Activated CD8-positive, alpha-beta memory T cell treated with anti-CD3 and anti-CD28 coated beads, Interleukin-2, amount 50 U/mL, for 1 hour (primary cell): ENCODE data around the gene BBIP1.
"Not testable (repeated sequence)": the region's sequence is repeated elsewhere in the genome, so short reads cannot be mapped to it uniquely, and the experiment has no call there.

Experiments used
- DNase-seq: peaks from one replicate; pipeline ENCODE4 v3.0.0-alpha.2; 2020; ENCODE audit errors: extremely low read depth

Gene BBIP1

DNA sequence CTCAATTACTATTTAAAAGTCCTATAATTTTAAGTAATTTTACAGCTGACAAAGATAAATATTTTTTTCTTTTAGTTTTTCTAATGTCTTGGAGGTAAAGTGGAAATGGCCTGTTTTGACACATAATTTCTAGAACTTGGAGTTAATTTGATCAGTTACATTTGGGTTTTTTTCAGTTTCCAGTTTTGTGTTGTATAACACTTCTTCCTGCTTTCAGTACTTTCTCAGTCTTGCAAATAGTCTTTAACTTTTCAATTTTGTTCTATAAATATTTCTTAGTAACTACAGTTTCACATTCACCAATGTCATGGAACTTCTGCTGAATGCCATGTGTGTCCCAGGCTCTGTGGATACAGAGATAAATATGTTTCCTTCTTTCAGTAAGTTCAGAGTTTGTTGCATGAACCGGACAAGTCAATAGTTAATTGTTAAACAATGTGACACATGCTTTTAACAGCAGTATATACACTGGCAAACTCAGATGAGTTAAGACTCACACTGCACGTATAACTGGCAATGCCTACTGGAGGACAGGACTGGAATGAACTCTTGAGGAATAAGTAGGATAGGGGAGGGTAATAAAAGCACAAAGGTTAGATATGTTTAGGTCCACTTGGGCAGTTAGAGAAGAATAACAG is 5.0 kb upstream of the BBIP1 start:
- no peak for DNase-seq

DNA sequence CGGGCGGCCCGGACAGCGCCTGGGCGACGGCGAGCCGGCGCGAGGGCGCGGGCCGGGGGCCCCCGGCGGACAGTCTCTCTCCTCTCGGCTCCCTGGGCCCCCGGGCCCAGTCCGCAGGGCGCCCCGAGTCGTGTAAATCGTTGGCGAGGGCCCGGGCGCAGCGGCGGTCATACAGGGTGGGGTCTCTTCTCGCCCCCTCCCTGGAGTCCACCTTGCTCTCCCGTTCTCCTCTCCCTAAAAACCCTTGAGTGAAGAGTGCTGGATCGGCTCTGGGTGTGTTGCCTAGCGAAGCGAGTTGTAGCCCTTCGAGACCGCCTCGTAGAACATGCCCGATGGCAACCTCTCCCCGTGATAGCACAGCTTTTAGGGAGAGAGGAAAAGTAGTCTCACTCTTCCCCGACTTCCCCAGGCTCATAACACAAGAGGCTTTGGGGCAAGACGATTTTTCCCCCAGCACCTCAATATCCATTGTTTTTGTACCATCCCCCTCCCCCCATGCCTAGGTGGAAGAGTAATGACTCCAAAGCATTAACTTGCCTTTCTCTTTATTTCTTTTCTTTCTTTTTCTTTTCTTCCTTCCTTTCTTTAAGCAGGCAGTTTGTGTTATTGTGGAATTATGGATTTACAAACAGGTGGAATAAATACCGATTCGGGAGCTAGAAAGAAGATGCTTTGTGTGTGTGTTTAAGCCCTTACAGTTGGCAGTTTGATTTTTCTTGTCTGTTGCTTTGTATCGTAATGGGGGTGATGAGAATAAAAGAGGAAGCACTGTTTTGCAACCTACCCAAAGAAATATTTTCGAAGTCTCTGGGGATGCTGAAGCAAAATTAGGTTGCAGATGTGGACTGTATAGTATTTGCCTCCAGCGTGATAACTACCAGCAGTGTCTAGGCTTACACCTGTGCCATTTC is 1.2 kb upstream of the BBIP1 start:
- DNase-seq: no peak

DNA sequence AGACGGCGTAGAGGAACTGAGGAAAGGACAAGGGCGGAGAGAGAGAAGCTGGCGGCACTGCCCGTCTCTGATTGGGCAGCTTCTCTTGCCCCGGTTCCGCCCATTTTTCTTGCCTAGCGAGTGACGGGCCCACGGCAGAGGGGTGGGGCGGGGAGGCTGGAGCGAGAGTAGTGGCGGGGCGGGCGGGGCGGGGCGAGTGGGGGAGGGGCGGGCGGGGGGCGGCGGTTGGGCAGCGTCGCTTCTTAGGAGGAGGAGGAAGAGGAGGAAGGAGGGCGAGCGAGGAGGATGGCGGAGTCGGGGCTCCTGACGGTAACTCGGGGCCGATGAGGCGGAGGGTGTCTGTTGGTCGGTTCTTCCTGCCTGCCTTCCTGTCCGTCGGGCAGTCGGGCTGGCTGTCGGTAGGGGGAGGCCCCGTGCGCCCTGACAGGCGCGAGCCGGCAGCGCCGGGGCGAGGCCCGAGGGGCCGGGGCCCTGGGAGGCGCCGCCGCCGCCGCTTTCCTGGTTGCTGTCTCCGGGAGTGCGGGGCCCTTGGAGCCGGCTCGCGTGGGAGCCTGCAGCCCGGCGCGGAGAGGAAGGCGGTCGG is 460 bp upstream of the BBIP1 start, which contains the start of gene SHOC2:
TSS of gene SHOC2 (plus strand) at position 256 of the 583 bp plus-strand sequence. CDS start 44,755 bp downstream, outside the sequence.
- DNase-seq: peak; percentile 99

DNA sequence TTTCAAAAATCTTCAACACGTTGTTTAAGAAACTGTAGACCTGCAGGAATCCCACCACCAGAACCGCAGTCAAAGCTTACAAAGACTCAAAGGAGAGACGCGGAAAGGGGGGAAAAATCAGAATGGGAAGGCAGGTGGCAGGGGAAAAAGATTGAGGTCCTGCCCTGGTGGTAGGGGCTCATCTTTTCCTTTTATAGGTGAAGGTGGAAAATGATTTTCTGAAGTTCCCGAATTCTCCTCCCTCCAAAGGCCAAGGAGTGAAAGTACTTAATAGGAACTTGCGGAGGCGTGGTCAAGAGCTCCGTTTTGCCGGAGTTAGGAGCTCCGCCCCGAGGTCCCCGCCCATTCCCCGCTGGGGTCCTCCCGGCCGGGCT is 724 bp downstream of the BBIP1 start:
- peak; percentile 55 for DNase-seq

DNA sequence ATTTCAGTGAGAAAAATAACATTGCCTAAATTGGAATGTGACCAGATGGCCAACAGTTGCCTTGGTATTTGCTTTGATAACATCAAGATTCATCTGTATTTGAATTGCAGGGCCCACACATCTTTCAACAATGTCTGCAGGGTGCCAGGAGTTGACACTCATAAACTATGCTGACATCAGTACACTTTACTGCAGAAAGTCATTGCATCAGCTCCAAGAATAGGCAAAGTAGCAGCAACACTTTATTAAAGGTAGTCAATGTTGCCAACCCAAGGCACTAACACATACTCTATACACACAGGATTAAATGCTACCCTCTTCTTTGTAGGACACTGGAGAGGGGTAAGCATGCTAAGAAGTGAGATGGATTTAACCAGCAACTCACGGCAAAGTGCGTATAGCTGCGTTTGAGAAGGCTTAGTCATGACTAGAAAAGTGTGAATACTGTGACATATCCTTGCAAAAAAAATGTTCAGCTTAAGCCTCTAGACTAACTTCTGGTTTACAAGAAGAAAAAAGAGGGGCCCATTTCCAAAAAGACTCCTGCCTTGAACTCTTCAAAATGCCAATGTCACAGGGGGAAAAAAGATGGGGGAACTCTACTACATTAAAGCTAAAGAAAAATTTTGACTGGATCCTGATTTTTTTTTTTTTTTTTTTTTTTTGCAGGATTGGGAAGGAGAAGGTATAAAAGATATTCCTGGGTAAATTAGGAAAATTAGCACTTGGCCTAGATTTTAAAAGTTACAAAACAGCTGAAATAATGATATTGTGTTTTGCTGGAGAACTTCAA is 2.2 kb downstream of the BBIP1 start:
- no peak for DNase-seq

DNA sequence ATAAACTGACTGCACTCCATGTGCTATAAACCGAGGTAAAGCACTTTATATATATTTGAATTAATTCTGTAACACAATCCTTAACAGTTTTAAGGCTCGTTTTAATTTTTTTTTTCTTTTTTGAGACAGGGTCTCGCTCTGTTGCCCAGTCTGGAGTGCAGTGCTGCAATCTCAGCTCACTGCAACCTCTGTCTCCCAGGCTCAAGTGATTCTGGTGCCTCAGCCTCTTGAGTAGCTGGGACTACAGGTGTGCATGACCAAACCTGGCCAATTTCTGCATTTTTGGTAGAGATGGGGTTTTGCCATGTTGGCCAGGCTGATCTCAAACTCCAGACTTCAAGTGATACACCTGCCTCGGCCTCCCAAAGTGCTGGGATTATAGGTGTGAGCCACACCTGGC is 3.4 kb downstream of the BBIP1 start:
- DNase-seq: not testable (repeated sequence)

DNA sequence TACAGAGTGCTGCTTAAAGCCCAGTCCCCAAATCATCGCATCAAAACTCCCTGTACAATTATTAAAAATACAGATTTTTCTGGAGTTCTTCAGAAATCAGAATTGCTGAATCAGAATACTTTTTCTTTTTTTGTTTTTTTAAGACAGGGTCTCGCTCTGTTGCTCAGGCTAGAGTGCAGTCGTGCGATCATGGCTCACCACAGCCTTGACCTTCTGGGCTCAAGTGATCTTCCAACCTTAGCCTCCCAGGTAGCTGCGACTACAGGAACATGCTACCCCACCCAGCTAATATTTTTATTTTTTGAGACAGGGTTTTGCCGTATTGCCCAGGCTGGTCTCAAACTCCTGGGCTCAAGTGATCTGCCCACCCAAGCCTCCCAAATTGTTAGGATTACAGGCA is 3.9 kb downstream of the BBIP1 start:
- no peak for DNase-seq

DNA sequence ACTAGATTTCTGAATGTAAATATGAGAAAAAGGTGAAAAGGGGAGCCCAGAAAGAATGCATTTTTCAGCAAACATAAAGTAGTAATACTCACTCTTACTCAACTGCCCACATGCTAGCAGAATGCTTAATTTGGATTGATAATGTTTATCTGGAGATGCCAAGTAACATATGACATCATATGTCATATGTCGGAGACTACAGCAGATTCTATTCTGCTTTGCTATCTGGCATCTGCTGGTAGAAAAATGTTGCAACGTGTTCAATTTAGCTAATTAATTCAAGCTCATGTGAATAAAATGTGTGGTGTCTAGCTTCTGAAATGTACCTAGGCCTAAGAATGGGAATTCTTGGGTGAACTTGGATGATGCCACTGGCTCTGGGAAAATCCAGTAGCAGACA is 4.5 kb downstream of the BBIP1 start:
- DNase-seq: no peak

DNA sequence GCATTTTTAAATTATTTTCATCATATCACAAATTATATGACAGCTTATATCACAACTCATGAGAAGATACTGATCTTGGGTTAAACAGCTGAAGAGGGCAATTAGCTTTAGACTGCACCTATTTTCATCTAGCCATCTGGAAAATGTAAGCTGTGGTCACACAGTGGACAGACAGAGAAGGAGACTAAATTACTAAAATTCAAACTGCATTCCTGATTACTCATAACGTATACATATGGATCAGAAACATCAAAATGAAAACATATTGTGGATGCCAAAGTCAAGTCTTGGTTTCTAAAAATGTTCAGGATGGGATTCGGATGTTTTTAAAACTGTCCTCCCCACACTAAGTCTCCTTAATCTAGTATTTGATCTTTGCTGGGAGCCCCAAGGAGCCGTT is 6.6 kb downstream of the BBIP1 start:
- no peak for DNase-seq

DNA sequence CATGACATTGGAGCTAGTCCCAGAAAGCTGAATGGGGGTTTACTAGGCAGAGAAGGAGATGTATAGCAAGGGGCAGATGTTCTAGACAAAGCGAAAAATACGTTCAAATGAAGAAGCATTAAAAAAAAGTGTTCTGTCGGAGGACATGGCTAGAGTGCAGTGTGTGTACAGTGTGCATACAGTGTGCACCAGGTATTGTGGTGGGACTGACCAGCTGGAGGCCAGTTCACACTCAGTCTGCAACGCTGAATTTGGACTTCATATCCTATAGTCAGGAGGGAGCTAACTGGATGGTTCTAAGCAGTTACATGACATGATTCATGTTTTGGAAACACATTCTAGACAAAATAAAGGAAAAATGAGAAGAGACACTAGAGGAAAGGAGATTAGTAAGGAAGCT is 8.8 kb downstream of the BBIP1 start:
- DNase-seq: no peak

DNA sequence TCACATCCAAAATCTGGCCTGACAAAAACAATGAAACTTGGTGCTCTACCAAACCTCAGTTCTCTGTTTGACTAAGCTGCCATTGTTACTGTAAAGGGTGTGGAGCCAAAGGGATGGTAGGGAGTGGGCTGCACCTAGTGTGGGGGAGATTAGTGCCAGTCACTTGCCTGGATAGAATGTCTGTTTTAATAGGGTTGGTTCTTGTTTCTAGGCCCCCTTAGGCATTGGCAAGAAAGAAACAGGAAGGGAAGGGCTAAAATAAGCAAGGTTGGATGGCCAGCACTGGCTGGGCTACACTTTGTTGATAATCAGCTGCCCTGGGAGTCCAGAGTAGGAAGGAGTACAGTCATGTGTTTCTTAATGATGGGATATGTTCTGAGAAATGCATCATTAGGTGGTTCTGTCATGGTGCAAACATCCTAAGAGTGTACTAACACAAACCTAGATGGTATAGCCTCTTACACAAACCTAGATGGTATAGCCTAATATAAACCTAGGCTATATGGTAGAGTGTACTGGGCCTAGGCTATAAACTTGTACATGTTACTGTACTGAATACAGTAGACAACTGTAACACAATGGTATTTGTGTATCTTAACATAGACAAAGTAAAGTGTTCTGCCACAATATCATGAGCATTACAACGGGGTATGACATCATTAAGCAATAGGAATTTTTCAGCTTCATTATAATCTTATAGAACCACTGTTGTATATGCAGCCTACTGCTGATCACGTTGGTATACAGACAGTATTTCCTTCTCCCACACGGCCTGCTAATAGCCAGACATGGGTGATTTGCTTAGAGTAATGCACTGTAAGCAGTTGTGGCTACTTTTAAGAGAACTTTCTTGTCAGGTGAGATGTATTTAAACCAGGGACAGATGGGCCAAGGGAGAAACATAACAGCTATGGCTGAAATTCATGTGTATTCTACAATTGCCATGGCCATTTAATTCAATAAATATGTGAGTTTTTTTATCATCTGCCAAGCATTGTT is 15.4 kb downstream of the BBIP1 start:
- no peak for DNase-seq

DNA sequence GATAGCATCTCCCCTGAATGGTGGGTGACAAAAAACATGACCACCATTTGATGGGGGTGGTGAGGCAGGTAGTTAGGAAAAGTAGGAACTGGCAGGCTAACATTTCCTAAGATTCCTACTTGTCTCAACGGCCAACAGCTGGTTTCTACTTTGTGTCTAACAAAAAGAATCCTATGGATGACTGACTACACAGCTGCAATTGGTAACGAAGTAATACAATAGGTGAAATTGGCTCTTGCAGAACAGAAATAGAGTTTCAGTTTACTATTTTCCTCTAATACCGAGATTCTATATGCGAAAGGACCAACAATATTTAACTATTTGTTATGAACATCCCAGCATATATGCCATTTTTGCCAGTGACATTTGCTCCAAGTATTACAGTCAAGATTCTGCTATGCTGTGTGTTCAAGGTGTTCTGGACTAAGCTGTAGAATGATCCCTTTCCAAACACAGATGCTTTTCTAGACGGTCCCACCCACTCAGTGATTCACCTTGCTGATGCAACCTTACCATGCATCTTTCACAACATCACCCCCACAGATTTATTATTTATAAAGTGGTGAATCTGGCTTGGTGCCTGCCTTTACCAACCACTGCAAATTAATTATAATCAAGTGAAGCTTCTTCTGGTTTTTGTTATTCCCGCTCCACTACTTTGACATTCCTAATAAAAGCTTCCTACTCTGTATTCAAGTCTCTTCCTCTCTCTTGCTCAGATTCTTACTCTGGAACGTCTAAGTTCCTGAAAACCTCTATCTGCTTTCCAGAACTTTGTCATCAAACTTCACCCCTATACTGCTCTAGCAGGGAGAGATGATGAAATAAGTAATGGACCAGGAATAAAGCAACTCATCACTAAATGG is 16.8 kb downstream of the BBIP1 start:
- no peak for DNase-seq

DNA sequence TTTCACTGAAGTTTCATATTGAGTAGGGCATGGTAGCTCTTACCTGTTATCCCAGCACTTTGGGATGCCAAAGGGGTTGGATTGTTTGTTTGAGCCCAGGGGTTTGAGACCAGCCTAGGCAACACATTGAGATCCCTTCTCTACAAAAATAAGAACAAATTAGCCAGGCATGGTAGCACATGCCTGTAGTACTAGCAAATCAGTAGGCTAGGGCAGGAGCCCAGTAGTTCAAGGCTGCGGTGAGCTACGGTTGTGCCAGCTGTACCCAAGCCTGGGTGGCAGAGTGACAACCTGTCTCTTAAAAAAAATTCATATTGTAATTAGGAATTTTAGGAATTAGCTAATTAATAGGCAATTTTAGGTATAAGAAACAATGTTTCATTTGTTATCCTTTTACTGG is 18.0 kb downstream of the BBIP1 start:
- no peak for DNase-seq

DNA sequence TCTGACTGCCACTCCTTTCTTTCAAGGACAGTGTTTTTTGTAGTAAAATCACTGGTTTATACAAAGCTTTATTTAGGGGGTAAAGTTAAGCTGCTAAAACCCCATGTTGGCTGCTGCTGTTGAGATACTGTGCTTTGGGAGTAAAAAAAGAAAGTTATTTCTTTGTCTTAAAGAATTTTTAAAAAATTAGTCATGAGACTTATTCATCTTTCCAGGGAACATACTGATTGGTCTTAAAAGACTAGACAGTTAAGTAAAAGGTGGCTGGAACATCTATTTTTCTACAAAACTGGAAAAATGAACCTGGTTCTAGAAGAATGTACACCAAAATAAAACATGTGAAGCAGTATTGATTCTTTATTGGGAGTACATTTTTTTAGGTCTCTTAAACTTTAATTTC is 20.6 kb downstream of the BBIP1 start:
- no peak for DNase-seq

DNA sequence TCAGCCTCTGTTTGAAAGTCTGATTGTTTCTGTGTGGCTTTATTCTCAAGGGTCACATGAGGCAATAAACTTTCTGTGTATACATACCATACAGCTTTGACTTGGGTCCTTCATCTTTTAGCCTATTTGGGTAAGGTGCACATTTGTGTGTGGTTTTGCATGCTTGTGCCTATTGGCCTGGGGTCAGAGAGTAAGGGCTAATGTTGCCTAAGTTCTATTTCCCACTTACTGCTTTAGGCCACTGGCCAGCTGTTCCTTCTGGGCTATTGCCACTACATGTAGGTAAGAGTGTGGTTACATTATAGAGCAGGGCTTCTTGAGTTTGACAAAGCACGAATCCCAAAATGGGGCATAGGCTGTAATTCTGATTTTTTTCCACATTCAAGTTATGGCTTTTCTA is 21.8 kb downstream of the BBIP1 start:
- no peak for DNase-seq

DNA sequence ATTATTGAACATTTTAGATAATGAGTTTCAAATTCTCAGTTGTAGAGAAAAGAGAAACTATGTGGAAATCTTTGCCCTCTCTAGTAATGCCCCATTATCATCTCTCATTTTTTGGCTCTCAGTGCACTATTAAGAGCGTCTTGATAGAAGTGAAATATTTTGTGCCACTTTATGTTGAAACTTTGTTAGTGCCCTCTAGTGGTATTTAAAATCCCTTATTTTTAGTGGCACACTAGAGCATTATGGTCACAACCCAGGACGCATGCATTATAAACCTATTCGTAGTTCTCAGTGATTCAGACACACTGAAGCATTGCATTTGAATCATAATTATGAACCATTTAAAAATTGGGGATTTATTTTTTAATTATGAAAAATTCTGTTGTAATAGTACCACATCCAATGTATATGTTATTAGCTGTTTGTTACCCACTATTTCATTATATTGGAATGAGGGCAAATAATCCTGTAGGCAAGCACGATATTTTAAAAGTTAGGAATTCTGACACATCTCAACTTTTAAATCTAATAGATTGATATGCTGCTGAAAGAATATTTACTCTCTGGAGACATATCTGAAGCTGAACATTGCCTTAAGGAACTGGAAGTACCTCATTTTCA is 25.3 kb downstream of the BBIP1 start:
- no peak for DNase-seq

DNA sequence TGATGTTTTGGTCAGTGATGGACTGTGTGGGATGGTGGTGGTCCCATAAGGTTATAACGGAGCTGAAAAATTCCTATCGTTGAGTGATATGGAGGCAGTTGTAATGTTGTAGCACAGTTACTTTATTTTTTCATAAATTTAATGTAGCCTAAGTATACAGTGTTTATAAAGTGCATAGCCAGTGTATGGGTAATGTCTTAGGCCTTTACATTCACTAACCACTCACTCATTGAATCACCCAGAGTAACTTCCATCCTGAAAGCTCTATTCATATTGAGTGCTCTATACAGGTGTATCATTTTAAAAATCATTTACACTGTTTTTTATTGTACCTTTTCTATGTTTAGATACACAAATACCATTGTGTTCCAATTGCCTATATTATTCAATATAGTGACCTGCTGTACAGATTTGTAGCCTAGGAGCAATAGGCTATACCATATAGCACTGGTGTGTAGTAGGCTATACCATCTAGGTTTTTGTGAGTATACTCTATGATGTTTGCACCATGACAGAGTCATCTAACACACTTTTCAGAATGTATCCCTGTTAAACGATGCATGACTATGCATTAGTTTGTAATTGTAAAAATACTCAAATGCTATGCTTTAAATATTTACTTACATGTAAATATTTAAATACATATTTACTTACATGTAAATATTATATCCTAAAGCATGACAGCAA is 26.2 kb downstream of the BBIP1 start:
- DNase-seq: no peak

DNA sequence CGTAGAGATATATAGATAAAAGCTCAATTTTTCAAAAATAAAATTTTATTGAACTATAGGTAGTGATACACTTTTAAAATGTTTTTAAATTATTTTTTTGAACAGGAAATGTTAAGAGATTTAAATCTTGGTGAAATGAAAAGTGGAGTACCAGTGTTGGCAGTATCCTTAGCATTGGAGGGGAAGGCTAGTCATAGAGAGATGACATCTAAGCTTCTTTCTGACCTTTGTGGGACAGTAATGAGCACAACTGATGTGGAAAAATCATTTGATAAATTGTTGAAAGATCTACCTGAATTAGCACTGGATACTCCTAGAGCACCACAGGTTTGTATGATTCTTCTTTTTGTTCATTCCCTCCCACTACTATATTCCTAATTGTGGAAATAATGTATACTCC is 31.4 kb downstream of the BBIP1 start:
- no peak for DNase-seq
